ENCODE measurements around the gene DMRT1. TPM values are rescaled to one million over a fixed set of nuclear protein-coding genes. Genes with fewer than 3 reads are reported as not detected.

The DMRT1 gene
- total RNA-seq, 1 donor from 2014 or later = not detected

DNA sequence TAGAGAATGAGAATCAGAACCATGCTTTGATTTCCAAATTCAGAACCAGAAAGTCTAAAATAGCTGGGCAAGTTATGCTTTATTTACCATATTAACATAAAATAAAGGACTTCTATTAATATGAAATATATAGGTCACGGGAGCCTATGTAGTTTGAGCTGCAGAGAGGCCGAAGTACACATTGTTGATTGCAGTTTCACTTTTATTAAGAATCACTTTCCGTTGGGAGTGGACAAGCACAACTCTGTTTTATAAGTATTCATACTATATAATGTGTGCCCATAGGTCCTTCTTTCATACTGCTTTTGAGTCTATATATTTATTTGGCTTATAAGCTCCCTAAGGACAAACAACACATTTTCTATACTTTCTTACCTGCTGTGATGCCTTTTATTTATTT, 76.2 kb downstream of the DMRT1 start:
- no peak for DNase-seq (ENCODE audit: low read depth)
- no peak for TF ChIP-seq CTCF (conservative IDR thresholded peaks at IDR 0.05; ENCODE audit: low read depth, low read length)
- no peak overlapping the region for H3K4me3 ChIP-seq (ENCODE audit: low read depth, low read length)

- DNase-seq (ENCODE audit: low read depth) = no peak
- no peak overlapping the region for H3K4me3 ChIP-seq (ENCODE audit: low read depth, low read length)
- no peak for TF ChIP-seq CTCF (conservative IDR thresholded peaks at IDR 0.05; ENCODE audit: low read depth, low read length)
Observed at GRCh38 chr9:920927-921326, 79.4 kb downstream of the DMRT1 start.

DNA sequence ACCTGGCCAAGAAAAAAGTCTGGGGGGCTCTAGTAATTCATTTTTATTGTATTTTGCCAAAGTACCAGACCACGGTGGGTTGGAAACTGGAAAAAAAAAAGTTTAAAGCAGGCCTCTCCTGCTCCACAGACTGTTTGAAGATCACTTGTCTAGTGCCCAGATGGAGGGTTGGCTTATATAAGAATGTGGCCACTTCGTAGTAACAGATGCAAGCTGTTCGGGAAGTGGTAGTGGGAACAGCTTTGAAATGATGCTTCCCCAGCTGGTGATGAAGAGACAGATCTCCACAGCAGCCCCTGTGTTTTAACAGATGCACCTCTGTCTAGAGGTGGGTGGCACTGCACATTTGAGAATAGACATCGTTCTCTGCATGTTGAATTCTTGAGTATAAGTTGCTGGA, 80.7 kb downstream of the DMRT1 start:
- no peak overlapping the region for H3K4me3 ChIP-seq (ENCODE audit: low read depth, low read length)
- no peak for TF ChIP-seq CTCF (conservative IDR thresholded peaks at IDR 0.05; ENCODE audit: low read depth, low read length)
- no peak for DNase-seq (ENCODE audit: low read depth)

DNA sequence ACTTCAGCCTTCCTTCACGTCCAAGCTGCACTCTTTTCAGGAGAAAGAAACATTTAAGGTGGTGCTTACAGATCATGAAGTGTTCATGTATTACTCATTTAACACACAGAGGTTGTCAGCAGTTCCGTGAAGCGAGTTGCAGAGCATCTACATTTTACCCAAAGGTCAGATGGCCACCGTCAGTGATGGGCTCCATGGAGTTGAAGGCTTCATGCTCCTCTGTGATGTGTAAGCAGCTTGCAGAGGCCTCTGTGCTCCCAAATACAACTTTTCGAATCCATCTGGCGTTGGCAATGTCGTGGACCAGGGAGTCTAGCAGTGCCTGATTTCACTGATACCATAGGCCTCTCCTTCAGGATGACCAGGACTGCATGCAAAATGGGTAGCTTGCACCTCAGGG, 81.2 kb downstream of the DMRT1 start:
- DNase-seq (ENCODE audit: low read depth) = no peak
- H3K4me3 ChIP-seq (ENCODE audit: low read depth, low read length) = no peak overlapping the region
- TF ChIP-seq CTCF (conservative IDR thresholded peaks at IDR 0.05; ENCODE audit: low read depth, low read length) = no peak

DNA sequence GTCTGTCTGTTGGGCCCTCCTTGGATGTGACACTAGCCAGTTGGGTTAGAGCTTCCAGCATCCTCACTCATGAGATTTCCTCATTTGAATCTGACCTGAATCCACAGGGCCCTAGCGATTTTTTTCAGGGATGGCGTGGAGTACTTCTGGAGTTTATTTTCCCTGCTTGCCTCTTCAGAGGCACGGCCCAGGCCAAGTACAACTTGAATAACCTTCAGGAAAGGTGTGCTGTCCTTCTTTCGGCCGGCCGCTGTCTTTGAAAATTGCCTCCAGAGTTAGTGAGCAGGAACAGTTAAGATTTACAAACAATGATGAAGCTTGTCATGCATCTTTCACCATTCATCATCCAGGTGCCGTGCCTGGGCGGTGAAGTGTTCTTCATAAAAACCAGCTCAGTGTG, 85.5 kb downstream of the DMRT1 start:
- DNase-seq (ENCODE audit: low read depth) = no peak

GRCh38 chr9:928363-929042, 87.0 kb downstream of the DMRT1 start:
- DNase-seq (ENCODE audit: low read depth) = peak; percentile 37
- H3K4me3 ChIP-seq (ENCODE audit: low read depth, low read length) = no peak overlapping the region
- TF ChIP-seq CTCF (conservative IDR thresholded peaks at IDR 0.05; ENCODE audit: low read depth, low read length) = peak; percentile 84

More for the DNA sequence above, 85.5 kb downstream of the DMRT1 start:
- no peak for TF ChIP-seq CTCF (conservative IDR thresholded peaks at IDR 0.05; ENCODE audit: low read depth, low read length)
- H3K4me3 ChIP-seq (ENCODE audit: low read depth, low read length) = no peak overlapping the region

DNA sequence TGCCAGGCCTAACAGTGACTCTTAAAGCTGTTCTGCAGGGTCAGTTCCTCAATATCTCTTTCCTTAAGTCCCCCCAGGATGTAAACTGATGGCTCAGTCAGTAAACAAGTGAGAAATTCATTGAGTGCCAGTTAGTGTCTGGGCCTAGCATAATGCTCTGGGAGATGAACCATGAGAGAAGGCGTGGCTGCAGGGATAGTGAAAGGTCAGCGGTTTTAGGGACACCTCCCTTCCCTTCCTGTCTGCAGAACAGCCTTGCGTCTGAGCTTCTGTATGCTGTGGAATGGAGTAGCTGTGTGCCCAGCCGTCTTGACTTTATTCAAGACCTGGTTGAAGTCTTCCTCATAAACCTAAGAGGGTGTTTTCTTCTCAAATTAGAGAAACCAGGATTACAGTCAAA, 88.2 kb downstream of the DMRT1 start:
- H3K4me3 ChIP-seq (ENCODE audit: low read depth, low read length) = no peak overlapping the region
- no peak for TF ChIP-seq CTCF (conservative IDR thresholded peaks at IDR 0.05; ENCODE audit: low read depth, low read length)
- no peak for DNase-seq (ENCODE audit: low read depth)
